WERI-Rb-1 (cell line): ENCODE measurements around the gene DEPDC5.

ENCODE experiments used
- DNase-seq: peaks from one replicate; pipeline ENCODE4 v3.0.0-alpha.2; 2020
- H3K27ac ChIP-seq: fragments of 250-450 bp; sonication (Bioruptor Pico); 2 replicates; pipeline ENCODE4 v1.5.1; 2020; ENCODE audit warnings: mild to moderate bottlenecking, moderate library complexity
- H3K27me3 ChIP-seq: fragments of 250-450 bp; sonication (Bioruptor Pico); 2 replicates; pipeline ENCODE4 v1.5.1; 2021; ENCODE audit warnings: mild to moderate bottlenecking, low read depth, moderate library complexity; ENCODE audit not compliant: insufficient read depth, severe bottlenecking
- H3K36me3 ChIP-seq: fragments of 250-450 bp; sonication (Bioruptor Pico); 2 replicates; pipeline ENCODE4 v1.5.1; 2020; ENCODE audit warnings: mild to moderate bottlenecking, moderate library complexity
- H3K4me3 ChIP-seq: 2 replicates; pipeline ENCODE4 v1.5.1; 2011; ENCODE audit warnings: low read depth, mild to moderate bottlenecking, control low read depth, low read length
- H3K9me3 ChIP-seq: fragments of 250-450 bp; sonication (Bioruptor Pico); 2 replicates; pipeline ENCODE4 v1.5.1; 2021; ENCODE audit warnings: mild to moderate bottlenecking, moderate library complexity; ENCODE audit not compliant: severe bottlenecking
- CTCF ChIP-seq: IDR thresholded peaks from 2 replicates; pipeline ENCODE4 v1.5.1; 2011; ENCODE audit warnings: low read depth, mild to moderate bottlenecking, control low read depth, inconsistent platforms, low read length

The DEPDC5 gene

GRCh38 chr22:31883989-31884388 lies 130.2 kb downstream of the DEPDC5 start:
- H3K9me3 ChIP-seq = no peaks in the 10 kb centered on the region
- H3K36me3 ChIP-seq = no peaks in the 10 kb centered on the region; the same call in none of the 2 replicates
- H3K27me3 ChIP-seq = no peaks in the 10 kb centered on the region
- no peak overlapping the region for H3K27ac ChIP-seq
- no peak for DNase-seq
- H3K4me3 ChIP-seq = no peak overlapping the region
- no peak for TF ChIP-seq CTCF

GRCh38 chr22:31891366-31892079 lies 137.7 kb downstream of the DEPDC5 start:
- Histone ChIP-seq H3K9me3 (no peaks in the 10 kb centered on the region), H3K27me3 (no peaks in the 10 kb centered on the region), H3K4me3 (no peak overlapping the region), H3K27ac (no peak overlapping the region), H3K36me3 (no peaks in the 10 kb centered on the region; the same call in none of the 2 replicates)
- TF ChIP-seq CTCF = no peak
- DNase-seq = no peak

GRCh38 chr22:31892080-31892433 lies 138.2 kb downstream of the DEPDC5 start:
- Histone ChIP-seq H3K27ac (no peak overlapping the region), H3K4me3 (no peak overlapping the region)
- TF ChIP-seq CTCF = no peak

GRCh38 chr22:31893460-31893859 lies 139.6 kb downstream of the DEPDC5 start:
- no peaks in the 10 kb centered on the region for H3K9me3 ChIP-seq
- no peak overlapping the region for H3K27ac ChIP-seq
- peaks cover 5% of the 10 kb centered on the region; the same call in 1 of the 2 replicates for H3K36me3 ChIP-seq
- no peaks in the 10 kb centered on the region for H3K27me3 ChIP-seq
- H3K4me3 ChIP-seq = no peak overlapping the region
- no peak for DNase-seq
- TF ChIP-seq CTCF = no peak

More at GRCh38 chr22:31892080-31892433, 138.2 kb downstream of the DEPDC5 start:
- H3K36me3 ChIP-seq = no peaks in the 10 kb centered on the region; the same call in none of the 2 replicates
- H3K27me3 ChIP-seq = no peaks in the 10 kb centered on the region
- DNase-seq = no peak
- no peaks in the 10 kb centered on the region for H3K9me3 ChIP-seq

- no peak for DNase-seq
- TF ChIP-seq CTCF = no peak
- no peaks in the 10 kb centered on the region for H3K27me3 ChIP-seq
- H3K4me3 ChIP-seq = no peak overlapping the region
- no peaks in the 10 kb centered on the region for H3K9me3 ChIP-seq
- H3K36me3 ChIP-seq = peaks cover 5% of the 10 kb centered on the region; the same call in 1 of the 2 replicates
- no peak overlapping the region for H3K27ac ChIP-seq
These were observed 141.7 kb downstream of the DEPDC5 start for GRCh38 chr22:31895411-31896123.
